DMS 273 treated with DMSO at 0.1 percent for 48 hours (cell line): Measurements from ENCODE around the gene SMIM7.
A peak's percentile ranks its signal among the peaks of the same experiment; 100 is the strongest.
"Not testable (repeated sequence)": the region's sequence is repeated elsewhere in the genome, so short reads cannot be mapped to it uniquely, and the experiment has no call there.

Source experiments
- DNase-seq: peaks from one replicate; lab custom pipeline; 2025; lab: John Stamatoyannopoulos, UW

Gene SMIM7

GRCh38 chr19:16654627-16655026 lies 5.3 kb downstream of the SMIM7 start:
- DNase-seq, result peak; percentile 32

- no peak for DNase-seq
Observed at GRCh38 chr19:16654140-16654539, 5.8 kb downstream of the SMIM7 start.

- DNase-seq, result no peak
Observed at GRCh38 chr19:16652854-16653253, 7.1 kb downstream of the SMIM7 start.

GRCh38 chr19:16651421-16652188 lies 8.3 kb downstream of the SMIM7 start:
- DNase-seq, result not testable (repeated sequence)

GRCh38 chr19:16650821-16651220 lies 9.1 kb downstream of the SMIM7 start:
- DNase-seq, result no peak

GRCh38 chr19:16649734-16650133 lies 10.2 kb downstream of the SMIM7 start:
- DNase-seq, result no peak

GRCh38 chr19:16645140-16645539 lies 14.8 kb downstream of the SMIM7 start:
- no peak for DNase-seq

GRCh38 chr19:16641695-16642094 lies 18.2 kb downstream of the SMIM7 start:
- DNase-seq, result no peak

- DNase-seq, result no peak
Observed at GRCh38 chr19:16640951-16641350, 19.0 kb downstream of the SMIM7 start.

GRCh38 chr19:16638666-16639065 lies 21.3 kb downstream of the SMIM7 start:
- no peak for DNase-seq

GRCh38 chr19:16637535-16637934 lies 22.4 kb downstream of the SMIM7 start:
- peak; percentile 38 for DNase-seq

GRCh38 chr19:16631465-16631864 lies 28.5 kb downstream of the SMIM7 start:
- DNase-seq, result no peak

- DNase-seq, result peak; percentile 48
Observed at GRCh38 chr19:16628984-16629691, 30.8 kb downstream of the SMIM7 start.

GRCh38 chr19:16628183-16628983 lies 31.6 kb downstream of the SMIM7 start, which contains the start of gene MED26:
Gene MED26, minus strand, starts transcription at chr19:16628204. Its CDS starts 261 bp downstream, at chr19:16627943.
- peak; percentile 70 for DNase-seq

GRCh38 chr19:16627928-16628182 lies 32.1 kb downstream of the SMIM7 start:
- DNase-seq, result no peak

GRCh38 chr19:16627193-16627927 lies 32.6 kb downstream of the SMIM7 start:
- DNase-seq, result no peak

- DNase-seq, result no peak
Observed at GRCh38 chr19:16626796-16627192, 33.1 kb downstream of the SMIM7 start.

GRCh38 chr19:16625163-16625958 lies 34.6 kb downstream of the SMIM7 start:
- no peak for DNase-seq

- DNase-seq, result no peak
Observed at GRCh38 chr19:16624236-16624635, 35.7 kb downstream of the SMIM7 start.

- no peak for DNase-seq
Observed at GRCh38 chr19:16623576-16623975, 36.4 kb downstream of the SMIM7 start.

- no peak for DNase-seq
Observed at GRCh38 chr19:16623066-16623465, 36.9 kb downstream of the SMIM7 start.
